Stimulated activated naive CD4-positive, alpha-beta T cell (primary cell): Measurements from ENCODE around the gene KLHL22.

Source experiments
- DNase-seq, 6 experiments: peaks; one replicate each; lab custom pipeline; 2025; lab: John Stamatoyannopoulos, UW

Gene KLHL22

DNA sequence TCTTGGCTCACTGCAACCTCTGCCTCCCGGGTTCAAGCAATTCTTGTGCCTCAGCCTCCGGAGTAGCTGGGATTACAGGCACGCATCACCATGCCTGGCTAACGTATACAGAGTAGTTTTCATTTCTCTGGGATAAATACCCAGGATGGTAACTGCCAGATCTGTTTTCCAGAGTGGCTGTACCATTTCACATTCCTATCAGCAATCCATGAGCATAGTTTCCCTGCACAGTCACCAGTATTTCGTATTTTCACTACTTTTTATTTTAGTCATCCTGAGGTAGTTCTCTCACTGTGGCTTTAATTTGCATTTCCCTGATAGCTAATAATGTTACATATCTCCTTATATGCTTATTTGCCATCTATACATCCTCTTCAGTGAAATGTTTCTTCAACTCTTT lies 47.0 kb downstream of the KLHL22 start:
- no peak for DNase-seq

DNA sequence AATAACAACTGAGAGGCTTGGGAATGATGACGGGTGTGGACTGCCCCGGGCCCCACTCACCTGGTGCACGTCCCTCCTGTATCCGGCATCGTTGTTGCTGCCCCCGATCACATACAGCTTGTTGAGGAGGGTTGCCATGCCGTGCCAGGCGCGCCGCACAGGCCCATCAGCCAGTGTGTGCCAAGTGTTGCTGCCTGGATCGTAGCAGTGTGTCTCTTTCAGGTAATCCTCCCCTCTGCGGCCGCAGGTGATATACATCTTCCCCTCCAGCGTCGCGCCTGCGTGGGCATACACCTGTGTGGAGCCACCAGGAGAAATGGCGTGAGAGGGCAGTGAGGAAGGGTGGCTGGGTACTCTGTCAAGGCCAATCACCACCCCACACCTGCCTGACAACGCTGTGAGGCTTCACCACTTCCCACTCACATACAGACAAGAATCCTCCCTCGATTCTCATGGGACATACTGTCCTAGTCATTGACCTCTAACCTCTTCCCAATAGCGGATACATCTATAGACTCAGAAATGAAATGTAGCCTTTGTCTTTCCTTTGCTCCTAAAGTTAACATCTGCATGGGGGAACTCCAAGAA lies 49.1 kb downstream of the KLHL22 start:
- DNase-seq = no peak

DNA sequence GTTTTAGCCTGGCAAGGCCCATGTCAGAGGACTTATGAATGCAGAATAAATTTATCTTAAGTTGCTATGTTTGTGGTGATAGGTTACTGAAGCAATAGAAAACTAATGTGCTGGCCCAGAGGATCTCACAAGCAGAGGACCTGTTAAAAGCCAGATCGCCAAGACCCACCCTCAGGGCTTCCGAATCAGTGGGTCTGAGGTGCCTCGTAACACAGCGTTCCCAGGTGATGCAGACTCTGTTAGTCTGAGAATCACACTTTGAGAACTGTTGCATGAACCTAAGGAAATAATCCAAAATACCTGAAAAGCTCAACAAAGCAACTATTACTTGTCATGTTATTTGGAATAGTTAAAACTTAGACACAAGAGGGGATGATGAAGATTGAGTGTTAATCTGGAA lies 51.3 kb downstream of the KLHL22 start:
- DNase-seq = no peak

DNA sequence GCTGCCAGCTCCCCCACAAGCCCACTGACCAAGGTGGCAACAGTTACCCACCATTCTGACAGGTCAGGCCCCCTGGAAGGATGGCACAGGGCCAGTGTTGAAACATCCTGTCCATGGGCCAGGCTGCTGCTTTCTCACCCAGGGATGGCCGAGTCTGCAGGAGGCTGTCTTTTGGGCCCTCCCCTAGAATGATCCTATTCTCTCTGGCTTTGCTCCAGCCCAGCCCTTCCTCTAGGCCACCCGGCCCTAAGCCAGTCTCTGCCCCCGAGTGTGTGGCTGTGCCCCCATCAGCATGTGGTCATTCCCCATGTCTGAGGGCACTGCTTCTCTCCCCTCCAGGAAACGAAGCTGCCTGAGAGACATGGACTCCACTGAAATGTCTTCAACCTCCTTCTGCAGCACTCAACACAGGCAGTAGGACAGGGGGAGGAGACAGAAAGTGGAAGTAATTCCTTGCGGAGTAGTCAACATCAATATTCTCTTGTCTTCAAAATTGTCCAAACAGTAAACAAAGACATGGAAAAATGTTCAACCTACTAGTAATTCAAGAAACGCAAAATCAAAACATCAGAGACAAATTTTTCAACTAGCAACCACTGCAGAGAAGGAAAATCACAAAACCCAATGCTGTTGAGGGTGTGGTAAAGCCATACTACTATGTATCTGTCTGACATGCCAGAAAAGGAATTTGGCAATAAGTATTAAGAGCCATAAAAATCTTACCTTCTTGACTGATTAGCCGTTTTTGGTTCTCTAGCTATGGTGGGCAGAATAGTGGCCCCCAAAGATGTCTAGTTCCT lies 52.9 kb downstream of the KLHL22 start:
- DNase-seq = no peak

DNA sequence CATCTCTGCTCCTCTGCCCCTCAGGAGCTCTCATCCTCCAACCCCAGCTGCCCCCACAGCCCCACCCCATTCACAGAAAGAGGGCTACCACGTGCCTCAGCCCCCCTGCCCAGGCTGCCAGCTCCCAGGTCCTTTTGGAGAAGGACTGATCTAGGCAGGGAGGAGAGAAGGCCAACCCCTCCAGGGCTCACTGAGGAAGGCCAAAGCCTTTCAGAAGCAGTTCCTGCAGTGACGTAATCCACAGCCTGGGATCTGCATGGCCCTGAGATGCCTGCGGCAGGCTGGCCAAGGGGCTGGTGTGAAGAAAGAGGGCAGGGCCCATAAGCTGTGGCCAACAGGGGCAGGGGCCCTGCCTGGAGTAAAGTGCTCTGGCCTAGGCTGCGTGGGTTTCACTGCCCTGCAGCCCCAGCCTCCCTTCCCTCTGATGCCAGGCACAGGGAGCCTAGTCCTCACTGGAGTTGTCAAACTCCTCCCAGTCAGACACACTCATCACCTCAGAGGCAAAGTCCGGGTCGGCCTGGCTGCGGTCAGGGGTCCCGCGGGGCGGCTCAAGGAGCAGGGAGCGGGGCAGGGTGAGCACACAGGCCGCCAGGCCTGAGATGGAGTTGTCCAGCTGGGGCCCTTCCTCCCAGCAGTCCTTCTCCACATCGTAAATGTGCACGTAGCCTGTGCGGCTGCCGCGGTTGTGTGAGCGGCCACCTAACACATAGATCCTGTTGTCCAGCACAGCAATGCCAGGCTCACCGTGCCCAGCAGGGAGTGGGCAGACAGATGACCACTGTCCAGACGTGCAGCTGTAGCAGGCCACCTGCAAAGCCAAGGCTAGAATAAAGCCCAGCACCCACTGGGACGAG lies 53.7 kb downstream of the KLHL22 start:
- DNase-seq = no peak

DNA sequence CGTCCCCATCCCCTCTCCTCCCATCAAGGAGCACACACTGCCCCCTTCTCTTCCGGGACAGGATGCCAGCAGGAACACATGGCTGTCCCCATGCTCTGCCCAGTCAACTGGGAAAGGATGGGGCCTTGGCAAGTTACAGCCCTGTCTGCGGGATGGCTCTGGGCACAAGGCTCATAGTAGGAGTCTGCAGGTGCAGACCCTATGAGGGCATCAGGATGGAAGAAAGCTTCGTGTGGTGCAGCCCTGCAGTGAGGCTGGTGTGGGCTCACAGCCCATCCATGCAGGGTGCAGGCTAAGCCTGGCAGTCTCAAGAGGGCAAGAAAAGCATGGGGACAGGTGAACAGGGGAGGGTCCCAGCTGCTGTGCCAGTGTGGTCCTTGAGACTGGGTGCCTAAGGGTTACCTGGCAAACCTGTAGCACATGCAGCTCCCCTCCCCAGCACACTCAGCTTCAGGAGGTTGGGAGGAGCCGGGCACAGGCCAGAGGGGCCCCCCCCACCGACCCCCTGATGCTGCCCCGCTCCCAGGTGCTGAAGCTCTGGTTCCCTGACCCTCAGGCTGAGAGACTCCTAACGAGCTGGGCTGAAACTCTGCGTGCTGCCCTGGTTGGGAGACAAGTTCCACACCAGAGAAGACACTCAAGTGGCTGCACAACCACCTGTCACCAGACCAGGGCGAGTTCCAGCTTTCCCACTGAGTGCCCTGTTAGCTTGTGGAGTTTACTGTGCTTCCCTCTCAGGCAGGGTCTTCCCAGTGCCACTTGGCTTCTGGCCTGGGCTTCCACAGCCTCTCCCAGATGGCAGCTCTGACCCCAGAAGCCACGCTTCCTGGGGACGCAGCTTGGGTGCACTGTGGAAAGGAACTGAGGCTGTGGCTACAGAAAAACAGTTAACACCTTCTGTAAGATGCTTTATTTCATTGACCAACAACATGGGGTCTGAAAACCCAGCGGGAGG lies 54.7 kb downstream of the KLHL22 start:
- no peak for DNase-seq

DNA sequence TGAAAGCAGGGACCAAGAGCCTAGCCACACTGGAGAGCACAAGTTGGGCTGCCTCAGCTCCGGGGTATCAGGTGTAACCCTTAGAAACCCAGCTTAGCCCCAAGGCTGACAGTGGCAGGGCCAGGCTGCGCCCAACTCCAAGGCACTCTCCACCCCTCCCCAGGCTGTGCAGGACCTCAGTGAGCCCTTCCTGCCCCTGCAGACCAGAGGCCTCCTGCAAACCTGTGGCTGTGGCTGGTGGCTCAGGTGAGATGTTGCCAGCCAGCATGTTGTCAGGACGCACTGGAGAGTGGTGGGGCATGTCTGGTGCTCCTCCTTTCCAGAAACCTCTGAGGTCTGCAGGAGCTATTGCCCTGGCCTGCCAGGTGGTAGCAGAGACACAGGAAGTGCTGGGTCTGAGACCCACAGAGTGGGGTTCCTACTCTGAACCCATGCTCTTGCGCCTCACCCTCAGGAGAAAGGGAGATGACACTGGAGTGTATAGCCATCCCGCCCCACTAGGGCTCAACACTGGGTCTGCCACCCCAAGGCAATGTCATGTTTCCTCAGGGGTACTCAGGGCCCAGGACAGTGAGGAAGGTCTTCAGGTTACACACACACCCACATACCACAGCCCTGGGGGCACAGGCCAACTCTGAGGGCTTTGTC lies 55.5 kb downstream of the KLHL22 start:
- no peak for DNase-seq

DNA sequence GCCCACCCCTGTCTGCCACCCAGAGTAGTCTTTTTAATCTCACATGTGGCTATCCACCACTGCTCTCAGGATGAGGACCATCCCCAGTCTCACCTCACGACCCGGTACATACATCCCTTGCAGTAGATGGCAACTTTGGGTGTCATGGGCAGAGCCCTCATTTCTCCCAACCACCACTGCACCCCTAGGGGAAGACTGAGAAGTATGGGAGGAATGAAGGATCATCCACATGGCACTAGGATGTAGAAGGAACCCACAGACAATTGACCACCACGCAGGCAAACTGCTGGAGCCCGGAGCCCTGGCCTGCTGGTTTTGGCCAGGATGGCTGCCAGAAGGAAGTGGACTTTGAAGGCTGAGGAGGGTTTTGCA lies 56.1 kb downstream of the KLHL22 start:
- DNase-seq = no peak

DNA sequence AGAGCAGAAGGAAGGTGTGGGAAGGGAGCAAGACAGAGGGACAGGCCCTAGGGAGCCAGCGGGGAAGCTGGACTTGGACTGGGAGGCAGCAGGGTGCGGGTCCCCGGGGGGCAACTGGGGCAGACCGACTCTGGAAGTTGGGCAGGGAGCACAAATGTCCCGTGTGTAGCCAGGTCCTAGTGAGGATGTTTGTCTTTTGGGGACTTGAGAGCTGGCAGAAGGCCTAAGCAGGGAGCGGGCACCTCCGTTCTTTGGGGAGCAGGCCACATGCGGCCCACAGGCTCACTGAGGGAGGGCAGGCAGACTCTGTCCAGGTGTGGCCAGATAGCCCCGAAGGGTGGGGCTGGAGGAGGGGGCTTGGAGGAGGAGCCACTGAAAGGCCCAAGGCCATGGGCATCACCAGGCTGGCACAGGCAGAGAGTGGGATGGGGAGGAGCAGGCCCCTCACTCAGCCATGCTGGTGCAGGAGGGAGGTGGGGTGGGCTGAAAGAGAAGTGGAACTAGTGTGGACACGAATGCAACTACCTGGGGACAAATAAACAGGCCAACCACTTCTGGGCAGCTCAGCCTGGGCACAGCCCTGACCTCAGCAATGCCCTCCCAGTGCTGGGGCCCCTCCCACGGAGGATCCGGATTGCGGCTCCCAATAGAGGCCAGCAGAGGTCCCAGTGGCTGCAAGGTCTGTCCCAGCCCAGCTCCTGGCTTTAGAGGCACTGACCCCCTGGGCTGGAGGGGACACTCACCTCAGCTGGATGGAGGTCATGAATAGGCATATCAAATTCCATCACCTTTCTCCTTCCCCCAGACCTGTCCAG lies 56.7 kb downstream of the KLHL22 start:
- no peak for DNase-seq

DNA sequence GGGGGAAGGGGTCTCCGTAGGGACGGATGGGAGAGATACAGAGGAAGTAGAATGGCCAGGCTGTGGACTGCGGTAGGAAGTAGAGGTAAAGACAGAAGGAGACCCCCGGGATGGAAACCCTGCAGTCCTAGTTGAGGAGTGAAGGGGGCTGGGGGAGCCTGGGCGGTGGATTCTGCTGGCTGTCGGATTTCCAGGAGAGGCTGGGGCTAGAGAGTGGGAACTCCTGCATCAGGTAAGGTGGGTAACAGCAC lies 57.2 kb downstream of the KLHL22 start:
- no peak for DNase-seq

DNA sequence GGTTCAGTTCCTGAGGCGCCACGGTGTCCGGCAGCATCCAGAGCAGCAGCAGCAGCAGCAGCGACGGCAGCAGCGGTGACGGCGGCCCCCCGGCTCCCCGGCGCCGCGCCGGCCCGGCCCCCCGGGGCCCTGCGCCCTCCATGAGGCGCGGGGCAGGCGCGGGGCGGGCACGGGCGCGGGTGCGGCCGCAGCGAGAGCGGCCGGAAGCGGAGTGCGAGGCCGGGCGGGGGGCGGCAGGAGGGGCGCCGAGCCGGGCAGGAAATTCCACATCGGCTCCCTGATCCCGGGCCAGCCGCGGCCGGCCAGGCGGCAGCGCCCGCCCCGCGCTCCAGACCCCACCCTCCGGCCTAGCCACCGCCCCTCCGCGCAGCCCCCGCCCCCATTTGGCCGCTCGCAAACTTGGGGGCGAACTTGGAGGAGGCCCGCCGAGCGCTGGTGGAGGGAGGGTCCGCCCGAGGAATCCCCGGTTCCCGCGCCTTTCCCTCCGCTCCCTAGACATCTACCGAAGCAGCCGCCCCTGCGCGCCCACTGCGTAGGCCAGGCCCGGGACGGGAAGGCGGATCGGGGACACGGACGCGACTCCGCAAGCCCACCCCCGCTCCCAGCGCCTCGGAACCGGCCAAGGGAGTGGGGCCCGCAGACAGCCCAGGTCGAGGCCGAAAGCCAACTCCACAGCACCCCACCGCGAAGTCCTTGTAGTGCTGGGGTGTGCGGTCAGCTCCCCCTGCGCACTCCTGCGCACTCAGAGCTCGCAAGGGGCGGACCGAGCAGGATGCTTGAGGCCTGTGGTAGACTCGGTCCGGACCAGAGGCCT lies 57.8 kb downstream of the KLHL22 start, which contains the start of gene SCARF2:
SCARF2 (minus strand) TSS at position 213 of the 814 bp plus-strand sequence; CDS start at position 142, 71 bp downstream.
- no peak for DNase-seq

DNA sequence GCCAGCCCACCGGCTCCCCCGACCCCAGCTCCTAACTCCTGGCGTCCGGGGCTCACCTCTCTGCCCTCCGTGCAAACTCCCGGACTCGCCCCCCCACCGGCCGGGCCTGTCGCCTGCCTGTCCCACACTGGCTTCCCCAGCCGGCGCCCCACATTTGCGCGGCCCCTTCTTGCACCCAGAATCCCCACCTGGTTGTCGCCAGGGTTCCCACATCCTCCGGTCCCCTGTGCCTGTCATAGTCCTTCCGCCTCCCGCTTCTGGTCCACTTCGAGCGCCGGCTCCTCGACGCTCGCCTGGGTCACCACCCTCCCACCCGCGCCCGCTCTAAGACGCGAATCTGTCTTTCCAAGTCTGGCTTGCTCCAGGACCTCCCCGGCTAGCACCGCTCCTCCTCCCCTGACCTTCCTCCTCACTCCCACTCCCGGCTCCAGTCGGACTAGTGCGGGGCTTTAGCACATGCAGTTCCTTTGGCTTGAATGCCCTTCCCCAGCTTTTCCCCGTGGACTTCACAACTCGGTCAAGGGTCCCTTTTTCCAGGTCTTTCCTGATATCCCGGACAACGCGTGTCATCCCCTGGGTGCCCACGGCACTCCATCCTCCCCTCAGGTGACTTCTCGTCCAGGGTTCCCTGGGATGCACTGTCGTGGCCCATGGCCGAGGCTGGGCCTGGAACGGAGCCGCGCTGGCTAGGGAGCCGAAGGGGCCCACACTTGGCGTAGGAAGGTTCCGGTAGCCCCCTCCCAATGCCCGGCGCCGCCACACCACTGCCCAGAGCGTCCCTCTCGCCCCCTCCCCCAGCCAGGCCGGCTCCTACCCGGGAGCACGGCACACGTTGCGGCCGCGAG lies 58.6 kb downstream of the KLHL22 start:
- peak in 1 of 6 experiments; percentile 22 for DNase-seq

DNA sequence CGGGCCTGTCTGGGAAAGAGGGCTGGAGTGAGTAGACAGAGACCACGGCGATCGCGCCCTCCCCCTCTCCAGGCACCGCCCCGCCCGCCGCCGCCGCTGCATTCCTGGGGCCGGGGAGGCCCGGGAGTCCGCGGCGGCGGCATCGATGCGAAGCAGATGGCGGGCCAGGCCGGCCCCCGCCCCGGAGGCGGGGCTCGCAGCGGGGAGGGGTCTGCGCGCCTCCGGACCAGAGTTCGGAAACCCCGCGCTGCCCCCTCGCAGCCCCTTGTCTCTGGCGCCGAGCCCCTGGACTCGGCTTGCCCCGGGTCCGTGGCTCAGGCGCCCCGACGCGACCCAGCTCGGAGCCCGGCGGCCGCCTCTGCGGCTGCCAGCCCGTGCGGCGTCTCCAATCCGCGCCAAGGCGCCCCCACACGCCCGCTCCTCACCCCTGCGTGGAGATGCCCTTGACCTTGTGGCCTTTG lies 59.3 kb downstream of the KLHL22 start:
- no peak for DNase-seq

DNA sequence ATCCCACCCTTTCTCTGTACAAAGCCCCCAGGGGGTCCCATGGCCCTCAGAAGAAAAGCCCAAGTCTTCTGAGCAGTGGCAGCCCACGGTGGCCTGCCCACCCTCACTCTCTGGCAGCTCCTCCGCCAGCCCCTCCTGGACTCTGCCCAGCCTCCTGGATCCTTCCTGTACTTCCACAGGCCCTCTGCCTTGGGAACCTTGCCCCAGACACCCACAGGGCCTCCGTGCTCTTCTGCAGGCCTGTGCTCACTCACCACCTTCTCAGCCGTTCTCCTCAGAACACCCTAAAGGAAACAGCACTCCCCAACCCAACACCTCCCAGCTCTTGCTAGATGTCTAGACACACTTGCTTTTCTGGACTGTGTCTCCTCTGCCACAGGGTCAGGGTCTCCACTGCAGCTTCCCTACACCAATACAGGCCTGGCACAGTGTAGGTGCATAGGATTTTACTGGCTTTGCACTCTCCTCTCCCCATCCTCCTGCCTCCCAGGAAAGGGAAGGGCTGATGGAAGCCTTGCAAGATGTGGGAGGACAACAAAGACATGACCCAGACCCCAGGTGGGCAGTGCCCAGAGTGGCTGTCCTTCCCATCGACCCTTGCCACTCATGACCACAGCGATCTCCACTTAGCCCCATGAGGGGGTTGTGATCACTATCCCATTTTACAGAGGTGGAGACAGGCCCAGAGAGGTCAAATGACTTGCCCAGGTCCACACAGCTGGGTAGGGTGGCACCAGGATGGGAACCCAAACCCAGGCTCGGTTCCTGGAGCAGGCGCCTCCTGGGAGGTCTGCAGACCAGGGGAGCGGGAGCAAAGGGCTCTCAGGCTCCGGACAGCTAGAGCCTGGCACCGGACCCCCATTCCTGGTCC lies 59.9 kb downstream of the KLHL22 start:
- DNase-seq = no peak

DNA sequence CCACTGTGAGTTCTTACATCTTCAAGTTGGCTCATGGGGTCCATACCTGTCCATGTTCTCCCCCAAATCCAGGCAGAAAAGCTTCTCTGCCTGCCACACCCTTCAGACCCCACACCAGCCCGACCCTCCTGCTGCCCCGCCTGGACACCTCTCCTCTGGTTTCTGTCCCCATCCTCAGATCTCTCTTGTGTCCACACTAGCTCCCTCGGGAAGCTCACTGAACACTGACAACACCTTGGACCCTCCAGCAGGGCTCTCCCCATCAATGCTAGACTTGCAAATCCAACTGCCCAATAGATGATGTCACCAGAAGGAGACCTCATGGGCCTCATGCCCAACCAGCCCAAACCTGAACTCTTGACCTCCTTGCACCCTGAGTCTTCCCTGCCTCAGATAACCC lies 60.8 kb downstream of the KLHL22 start:
- DNase-seq = no peak

DNA sequence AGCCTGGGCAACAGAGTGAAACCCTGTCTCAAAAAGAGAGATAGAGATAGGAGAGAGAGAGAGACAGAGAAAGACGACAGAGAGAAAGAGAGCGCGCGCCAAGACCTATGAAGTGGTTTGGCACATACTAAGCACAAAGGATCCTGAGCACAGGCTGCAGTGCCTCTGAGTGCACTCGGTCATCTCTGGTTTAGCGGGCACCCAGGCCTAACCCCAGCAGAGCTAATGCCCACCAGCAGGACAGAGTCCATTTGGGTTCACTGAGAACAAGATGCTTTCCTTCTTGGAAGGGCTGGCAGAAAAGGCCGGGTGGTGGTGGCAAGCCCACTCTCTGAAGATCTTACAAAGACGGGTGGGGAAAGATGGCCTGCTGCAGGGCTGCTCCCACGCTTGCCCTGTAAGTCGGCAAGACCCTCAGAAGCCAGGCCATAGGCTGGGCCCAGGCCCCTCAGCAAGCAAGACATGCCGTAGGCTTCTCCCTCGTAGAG lies 61.3 kb downstream of the KLHL22 start:
- DNase-seq = no peak

DNA sequence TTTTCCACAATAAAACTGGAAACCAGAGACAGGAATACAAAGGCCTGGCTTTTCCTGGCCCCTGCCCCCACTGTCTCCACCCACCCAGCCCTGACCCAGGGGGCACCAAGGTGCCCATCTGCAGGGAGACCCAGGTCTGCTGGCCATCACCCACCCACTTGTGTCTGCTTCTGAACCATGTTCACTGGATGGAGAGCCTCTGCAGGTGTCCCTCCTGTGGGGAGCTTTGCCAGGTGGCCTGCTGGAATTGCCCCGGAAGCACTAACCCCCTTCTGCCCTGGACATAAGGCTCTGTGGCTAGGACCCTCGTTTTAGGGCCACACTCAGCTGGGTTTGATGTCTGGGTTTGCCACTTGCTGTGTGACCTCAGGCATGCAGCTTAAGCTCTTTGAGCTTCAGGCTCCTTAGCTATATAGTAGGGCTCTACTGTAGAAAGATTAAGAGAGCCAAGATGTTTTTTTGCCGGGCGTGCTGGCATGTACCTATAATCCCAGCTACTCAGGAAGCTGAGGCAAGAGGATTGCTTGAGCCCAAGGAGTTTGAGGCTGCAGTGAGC lies 61.8 kb downstream of the KLHL22 start:
- no peak for DNase-seq
